GM11168 (cell line): ENCODE data around the gene PTCH2.

ENCODE experiments used
- in situ Hi-C: fragments of 300-500 bp; cut with MboI; formaldehyde crosslinking; loops from one replicate; pipeline ENCODE4 v1.12.0; 2022; ENCODE audit warnings: low sequenced_read_pairs; ENCODE audit not compliant: unreplicated experiment

The PTCH2 gene

GRCh38 chr1:44842862-44843655 is at the start of gene PTCH2:
TSS of gene PTCH2 (minus strand) at chr1:44843253. CDS start at chr1:44842932, 321 bp downstream.
- in situ Hi-C loops = loop anchor here (25.0 kb wide), 1 partner anchor 444 kb away; no protein-coding TSS in a partner anchor

DNA sequence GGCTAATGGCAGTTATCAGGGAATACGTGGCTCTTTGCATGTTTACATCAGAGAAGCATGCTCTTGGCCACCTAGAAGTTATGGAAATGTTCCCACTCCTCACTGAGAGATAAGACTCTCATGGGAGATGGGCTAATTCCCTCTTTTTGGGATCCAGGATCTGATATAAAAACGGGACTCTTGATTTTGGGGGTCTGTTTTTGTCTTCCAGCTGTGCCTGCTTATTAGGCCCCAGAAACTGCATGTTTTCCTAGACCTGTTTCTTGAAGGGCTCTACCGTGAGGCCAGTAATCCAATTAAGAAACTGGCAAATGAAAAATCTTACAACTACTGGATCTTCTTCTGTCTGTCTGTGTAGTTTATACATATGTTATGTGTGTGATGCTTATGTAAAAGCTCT is 47.0 kb upstream of the PTCH2 start:
- in situ Hi-C loops = no loop called here

DNA sequence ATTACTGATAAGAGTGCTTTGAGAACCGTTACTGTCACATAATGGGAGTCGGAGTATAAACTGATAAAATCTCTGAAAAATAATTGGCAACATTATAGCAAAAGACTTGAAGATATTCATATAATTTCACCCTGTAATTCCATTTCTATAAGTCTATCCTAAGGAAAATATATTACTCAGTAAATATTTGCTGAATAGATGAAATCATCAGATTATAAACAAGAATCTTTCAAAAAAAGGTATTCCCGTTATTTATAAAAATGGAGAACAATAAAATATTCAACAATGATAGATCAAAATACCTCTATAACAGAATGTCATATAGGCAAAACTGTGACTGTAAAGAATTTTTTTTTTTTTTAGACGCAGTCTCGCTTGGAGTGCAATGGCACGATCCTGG is 42.4 kb upstream of the PTCH2 start:
- in situ Hi-C loops = no loop called here

DNA sequence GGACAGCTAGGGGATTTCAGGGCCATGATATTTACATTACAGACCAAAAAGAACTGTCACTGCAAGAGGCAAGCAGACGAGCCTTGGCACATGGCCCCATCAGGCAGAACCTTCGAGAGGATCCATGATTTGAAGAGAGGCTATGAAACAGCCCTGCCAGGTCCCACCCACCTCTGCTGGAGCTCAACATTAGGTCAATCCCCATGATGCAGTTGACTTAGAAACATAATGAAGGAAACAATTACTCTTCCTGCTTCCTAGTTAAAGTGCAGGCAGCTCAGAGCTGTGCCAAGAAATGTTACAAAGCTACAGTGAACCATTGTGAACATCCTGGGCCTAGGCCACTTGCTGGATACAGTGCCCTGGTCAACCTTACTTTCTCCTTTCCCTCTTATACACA is 41.7 kb upstream of the PTCH2 start:
- in situ Hi-C loops = no loop called here

DNA sequence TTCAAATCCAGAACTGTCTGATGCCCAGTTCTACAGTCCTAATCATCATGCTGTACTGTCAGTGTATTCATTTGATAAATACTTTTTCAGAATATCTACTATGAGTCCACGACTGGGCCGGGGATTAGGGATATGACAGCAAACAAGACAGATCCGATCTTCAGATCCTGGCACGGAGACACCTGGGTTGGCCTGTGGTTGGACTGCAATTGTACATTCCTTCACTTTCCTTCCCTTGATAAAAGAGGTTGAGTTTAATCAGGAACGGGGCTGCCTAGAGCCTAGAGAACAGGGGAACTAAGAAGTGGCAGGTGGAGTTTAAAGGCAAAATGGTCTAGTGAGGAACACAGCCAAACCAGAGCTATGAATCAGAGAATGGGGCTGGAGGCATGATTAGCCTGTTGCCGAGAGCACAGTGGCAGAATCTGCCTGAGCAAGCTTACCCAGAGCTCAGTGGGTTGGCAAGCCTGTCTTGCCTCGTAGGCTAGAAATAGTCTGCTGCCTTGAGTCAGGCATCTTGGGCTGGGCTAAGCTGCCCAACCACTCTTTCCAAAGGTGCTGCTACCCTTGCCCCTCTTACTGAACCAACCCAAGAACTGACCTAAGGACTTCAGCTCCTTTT is 38.1 kb upstream of the PTCH2 start:
- in situ Hi-C loops = no loop called here

- in situ Hi-C loops = no loop called here
Observed at GRCh38 chr1:44874155-44874554, 31.1 kb upstream of the PTCH2 start.

- in situ Hi-C loops = no loop called here
Observed at GRCh38 chr1:44870096-44870495, 27.0 kb upstream of the PTCH2 start.

DNA sequence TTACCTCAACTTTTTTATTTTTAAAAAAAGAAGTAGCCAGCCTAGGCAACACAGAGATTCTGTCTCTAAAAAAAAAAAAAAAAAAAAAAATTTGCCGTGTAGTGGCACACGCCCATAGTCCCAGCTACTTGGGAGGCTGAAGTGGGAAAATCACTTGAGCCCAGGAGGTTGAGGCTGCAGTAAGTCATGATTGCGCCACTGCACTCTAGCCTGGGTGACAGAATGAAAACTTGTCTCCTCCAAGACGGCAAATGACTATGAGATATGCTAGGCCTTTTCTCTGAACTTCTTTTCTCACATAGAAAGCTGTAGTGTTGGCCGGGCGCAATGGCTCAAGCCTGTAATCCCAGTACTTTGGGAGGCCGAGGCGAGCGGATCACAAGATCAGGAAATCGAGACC is 24.7 kb upstream of the PTCH2 start:
- in situ Hi-C loops = no loop called here

- in situ Hi-C loops = no loop called here
Observed at GRCh38 chr1:44862829-44863401, 19.9 kb upstream of the PTCH2 start.

- in situ Hi-C loops = no loop called here
Observed at GRCh38 chr1:44860891-44861425, 17.9 kb upstream of the PTCH2 start.

DNA sequence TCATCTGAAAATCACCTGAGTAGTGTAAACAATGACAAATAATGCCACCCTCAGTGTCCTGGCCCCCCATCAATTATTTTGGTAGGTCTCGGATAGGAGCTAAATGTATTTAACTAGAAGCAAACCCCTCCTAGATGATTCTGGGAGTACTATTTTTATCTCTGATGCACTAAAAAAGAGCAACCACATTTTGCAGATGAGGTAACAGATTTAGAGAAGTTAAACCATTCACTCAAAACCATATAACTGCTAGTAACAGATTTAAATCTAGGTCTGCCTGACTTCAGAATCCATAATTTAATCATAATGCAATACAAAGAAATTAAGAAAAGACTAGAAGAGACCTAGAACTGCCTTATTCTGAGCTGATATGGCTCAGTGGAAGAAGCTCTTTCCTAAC is 17.3 kb upstream of the PTCH2 start:
- in situ Hi-C loops = no loop called here

DNA sequence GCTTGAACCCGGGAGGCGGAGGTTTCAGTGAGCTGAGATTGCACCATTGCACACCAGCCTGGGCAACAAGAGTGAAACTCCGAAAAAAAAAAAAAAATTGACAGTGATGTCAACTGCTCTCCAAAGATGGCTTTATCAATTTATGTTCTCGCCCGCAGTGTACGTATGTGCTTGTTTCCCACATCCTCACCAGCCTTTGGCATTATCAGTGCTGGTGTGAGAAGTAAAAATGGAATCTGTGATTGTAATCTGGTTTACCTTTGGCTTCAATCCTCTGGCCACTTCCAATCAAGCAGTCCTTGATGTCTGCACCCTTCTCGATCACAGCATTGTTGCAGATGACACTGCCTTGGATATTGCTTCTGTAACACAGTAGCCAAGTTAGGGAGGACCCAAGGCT is 14.4 kb upstream of the PTCH2 start:
- in situ Hi-C loops = no loop called here

- in situ Hi-C loops = no loop called here
Observed at GRCh38 chr1:44855742-44856141, 12.7 kb upstream of the PTCH2 start.

DNA sequence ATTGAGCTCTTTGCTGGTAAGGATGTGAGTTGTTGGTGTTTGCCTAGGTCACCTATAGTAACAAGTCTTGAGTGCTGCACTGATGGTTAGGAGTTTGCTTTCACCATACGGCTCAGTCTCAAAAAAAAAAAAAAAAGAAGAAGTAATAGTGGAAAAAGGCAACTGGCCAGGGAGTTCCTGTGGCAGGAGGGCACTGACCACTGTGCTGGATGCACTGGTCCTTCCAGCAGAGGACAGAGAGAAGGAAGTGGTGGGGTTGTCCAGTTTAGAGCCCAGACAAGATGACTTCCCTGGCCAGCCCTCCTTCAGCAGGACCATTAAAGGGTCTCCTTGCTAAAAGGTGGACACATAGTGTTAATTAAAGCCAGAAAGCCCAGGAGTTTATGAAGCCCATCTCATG is 11.9 kb upstream of the PTCH2 start:
- in situ Hi-C loops = no loop called here

DNA sequence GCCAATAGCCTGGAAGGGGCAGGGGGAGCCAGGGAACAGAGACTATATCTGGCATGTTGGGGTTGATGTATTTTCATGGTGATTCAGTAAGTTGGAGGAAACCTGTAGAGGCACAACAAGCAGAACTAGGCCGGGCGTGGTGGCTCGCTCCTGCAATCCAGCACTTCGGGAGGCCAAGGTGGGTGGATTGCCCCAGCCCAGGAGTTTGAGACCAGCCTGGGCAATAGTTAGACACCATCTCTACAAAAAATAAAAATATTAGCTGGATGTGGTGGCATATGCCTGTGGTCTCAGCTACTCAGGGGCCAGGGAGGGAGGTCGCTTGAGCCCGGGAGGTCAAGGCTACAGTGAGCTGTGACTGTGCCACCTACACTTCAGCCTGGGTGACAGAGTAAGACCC is 10.1 kb upstream of the PTCH2 start:
- in situ Hi-C loops = no loop called here

DNA sequence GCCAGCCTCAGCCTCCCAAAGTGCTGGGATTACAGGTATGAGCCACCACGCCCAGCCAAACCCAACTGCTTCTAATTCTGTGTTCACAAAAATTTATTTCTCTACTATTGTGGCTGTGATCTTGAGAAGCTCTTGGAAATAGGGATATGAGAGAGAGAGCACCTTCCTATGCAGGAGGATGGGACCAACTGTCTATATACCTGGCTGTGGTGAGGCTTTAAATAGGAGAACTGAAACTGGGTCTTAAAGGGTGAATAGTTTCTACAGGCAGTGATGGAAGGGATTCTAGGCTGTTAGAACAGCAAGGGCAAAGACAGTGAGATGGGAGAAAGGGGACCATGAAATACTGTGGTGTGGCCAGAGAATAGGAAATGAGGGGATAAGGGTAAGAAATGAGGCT is 8.3 kb upstream of the PTCH2 start:
- in situ Hi-C loops = no loop called here

- in situ Hi-C loops = loop anchor here (25.0 kb wide), 1 partner anchor 438 kb away; no protein-coding TSS in a partner anchor
Observed at GRCh38 chr1:44849575-44850132, 6.6 kb upstream of the PTCH2 start.

- in situ Hi-C loops = loop anchor here (25.0 kb wide), 1 partner anchor 439 kb away; no protein-coding TSS in a partner anchor
Observed at GRCh38 chr1:44848456-44849181, 5.6 kb upstream of the PTCH2 start.

DNA sequence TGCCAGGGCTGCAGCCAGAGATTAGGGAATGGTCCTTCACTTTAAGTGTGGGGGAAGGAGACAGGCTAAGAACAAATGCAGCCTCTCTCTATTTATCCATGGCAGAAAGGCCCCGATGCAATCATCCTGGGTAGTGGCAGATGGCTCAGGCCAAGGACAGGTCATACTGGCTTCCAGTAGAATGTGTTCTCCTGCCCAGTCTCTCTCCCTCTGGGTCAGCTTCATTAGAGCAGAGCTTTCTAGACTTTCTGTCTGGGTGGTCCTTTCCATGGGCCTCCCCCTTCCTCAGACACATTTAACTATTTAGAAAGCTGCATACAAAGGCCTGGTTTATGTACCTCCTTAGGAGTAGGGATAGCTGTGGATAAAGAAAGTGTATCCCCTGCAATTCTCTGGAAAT is 4.8 kb upstream of the PTCH2 start:
- in situ Hi-C loops = loop anchor here (25.0 kb wide), 1 partner anchor 439 kb away; no protein-coding TSS in a partner anchor

- in situ Hi-C loops = loop anchor here (25.0 kb wide), 1 partner anchor 440 kb away; no protein-coding TSS in a partner anchor
Observed at GRCh38 chr1:44846985-44847384, 3.9 kb upstream of the PTCH2 start.
